ENCODE data around the gene ARHGEF28.

GRCh38 chr5:73917891-73918290 is 291.9 kb downstream of the ARHGEF28 start:
- TF ChIP-seq CTCF (IDR thresholded peaks at IDR 0.05), result no peak
- no peak for TF ChIP-seq POLR2A (IDR thresholded peaks at IDR 0.05)
- no peak for TF ChIP-seq EP300 (IDR thresholded peaks at IDR 0.05)
